ENCODE results near the gene SLC16A14. TPM values are rescaled to one million over a fixed set of nuclear protein-coding genes. Genes with fewer than 3 reads are reported as not detected.
"Not testable (repeated sequence)": the region's sequence is repeated elsewhere in the genome, so short reads cannot be mapped to it uniquely, and the experiment has no call there.

Gene SLC16A14, protein sequence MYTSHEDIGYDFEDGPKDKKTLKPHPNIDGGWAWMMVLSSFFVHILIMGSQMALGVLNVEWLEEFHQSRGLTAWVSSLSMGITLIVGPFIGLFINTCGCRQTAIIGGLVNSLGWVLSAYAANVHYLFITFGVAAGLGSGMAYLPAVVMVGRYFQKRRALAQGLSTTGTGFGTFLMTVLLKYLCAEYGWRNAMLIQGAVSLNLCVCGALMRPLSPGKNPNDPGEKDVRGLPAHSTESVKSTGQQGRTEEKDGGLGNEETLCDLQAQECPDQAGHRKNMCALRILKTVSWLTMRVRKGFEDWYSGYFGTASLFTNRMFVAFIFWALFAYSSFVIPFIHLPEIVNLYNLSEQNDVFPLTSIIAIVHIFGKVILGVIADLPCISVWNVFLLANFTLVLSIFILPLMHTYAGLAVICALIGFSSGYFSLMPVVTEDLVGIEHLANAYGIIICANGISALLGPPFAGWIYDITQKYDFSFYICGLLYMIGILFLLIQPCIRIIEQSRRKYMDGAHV
- 1 to 10 TPM; 2.1 to 5.5 (median 3.4) TPM for polyA plus RNA-seq (ENCODE audit: insufficient read length in 10 of 10)
- long read RNA-seq, donor 1, full-length matches to known transcripts, result 4 of 4 reads
- long read RNA-seq, donor 1, partial matches to known transcripts, result 0 of 4 reads
- long read RNA-seq, donor 1, other reads (novel, unspliced or antisense), result 0 of 4 reads
- long read RNA-seq, donor 2, full-length matches to known transcripts, result 2 of 2 reads
- long read RNA-seq, donor 2, partial matches to known transcripts, result 0 of 2 reads
- long read RNA-seq, donor 2, other reads (novel, unspliced or antisense), result 0 of 2 reads
- long read RNA-seq, donor 3, result 0 reads
- long read RNA-seq, donor 4, full-length matches to known transcripts, result 2 of 2 reads
- long read RNA-seq, donor 4, partial matches to known transcripts, result 0 of 2 reads
- long read RNA-seq, donor 4, other reads (novel, unspliced or antisense), result 0 of 2 reads
- long read RNA-seq, donor 5, full-length matches to known transcripts, result 1 of 1 reads
- long read RNA-seq, donor 5, partial matches to known transcripts, result 0 of 1 reads
- long read RNA-seq, donor 5, other reads (novel, unspliced or antisense), result 0 of 1 reads
- long read RNA-seq, donor 6, result 0 reads
- long read RNA-seq, donor 7, result 0 reads
- long read RNA-seq, donor 8, full-length matches to known transcripts, result 1 of 1 reads
- long read RNA-seq, donor 8, partial matches to known transcripts, result 0 of 1 reads
- long read RNA-seq, donor 8, other reads (novel, unspliced or antisense), result 0 of 1 reads
- long read RNA-seq, donor 9, result 0 reads

DNA sequence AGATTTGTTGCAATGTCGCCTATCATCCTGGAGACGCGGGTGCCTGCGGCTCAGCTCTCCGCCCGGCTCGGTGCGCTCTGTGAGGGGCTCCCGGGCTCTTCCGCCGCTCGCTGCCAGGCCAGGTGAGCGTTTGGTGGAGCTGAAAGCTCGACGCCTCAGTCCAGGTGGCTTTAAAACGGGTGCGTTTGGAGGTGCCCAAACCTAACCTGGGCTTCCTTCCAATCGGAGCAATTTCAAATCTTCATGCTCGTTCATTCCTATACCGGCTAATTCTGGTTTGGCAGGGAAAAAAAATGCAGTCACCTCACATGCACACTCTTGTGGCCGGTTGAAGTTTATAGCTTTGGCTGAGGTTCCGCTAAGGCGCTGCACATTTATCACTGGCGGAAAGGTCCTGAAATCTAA is at the start of gene SLC16A14:
SLC16A14 (minus strand) TSS at position 274 of the 405 bp plus-strand sequence. CDS start 9,572 bp downstream, outside the sequence.
- peak in 2 of 3 donors; percentile 62 to 68 for DNase-seq

DNA sequence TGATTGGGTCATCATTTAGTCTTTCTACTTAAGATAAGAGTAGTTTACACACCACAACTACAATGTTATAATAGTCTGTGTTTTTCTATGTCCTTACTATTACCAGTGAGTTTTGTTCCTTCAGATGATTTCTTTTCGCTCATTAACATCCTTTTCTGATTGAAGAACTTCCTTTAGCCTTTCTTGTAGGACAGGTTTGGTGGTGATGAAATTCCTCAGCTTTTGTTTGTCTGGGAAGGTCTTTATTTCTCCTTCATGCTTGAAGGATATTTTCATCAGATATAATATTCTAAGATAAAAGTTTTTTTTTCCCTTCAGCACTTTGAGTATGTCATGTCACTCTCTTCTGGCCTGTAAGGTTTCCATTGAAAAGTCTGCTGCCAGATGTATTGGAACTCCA is 38.0 kb upstream of the SLC16A14 start:
- no peak for DNase-seq

DNA sequence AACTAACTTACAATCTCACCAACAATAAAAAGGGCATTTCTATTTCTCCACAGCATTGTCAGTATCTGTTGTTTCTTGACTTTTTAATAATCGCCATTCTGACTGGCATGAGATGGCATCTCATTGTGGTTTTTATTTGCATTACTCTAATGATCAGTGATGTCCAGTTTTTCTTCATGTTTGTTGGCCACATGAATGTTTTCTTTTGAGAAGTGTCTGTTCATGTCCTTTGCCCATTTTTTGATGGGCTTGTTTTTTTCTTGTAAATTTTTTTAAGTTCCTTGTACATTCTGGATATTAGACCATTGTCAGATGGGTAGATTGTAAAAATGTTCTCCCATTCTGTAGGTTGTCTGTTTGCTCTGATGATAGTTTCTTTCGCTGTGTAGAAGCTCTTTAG is 33.2 kb upstream of the SLC16A14 start:
- DNase-seq, result not testable (repeated sequence)

DNA sequence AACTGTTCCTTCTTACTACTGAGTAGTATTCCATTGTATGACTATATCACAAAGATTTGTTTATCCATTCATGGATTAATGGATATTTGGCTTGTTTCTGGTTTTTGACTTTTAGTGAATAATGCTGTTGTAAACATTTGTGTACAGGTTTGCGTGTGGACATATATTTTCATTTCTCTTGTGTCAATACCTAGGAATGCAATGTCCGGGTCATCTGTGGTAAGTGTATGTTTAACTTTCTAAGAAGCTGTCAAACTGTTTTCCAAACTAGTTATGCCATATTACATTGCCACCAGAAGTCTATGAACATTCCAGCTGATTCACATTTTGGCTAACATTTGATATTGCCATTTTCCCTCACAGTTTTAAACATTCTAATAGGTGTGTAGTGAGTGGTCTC is 29.1 kb upstream of the SLC16A14 start:
- DNase-seq, result no peak

DNA sequence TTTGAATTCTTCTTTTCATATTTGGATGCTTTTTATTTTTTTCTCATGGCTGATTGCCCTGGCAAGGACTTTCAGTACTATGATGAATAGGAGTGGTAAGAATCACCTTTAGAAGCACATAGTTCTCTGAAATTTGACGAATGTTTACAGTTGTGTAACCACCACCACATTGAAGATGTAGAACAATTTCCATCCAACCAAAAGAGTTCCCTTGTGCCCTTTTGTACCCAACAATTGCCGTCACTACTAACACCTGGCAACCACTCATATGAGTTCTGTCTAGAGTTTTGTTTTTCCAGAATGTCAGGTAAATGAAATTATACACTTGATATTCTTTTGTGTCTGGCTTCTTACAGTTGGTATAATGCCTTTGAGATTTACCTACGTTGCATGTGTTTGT is 28.7 kb upstream of the SLC16A14 start:
- DNase-seq, result no peak

DNA sequence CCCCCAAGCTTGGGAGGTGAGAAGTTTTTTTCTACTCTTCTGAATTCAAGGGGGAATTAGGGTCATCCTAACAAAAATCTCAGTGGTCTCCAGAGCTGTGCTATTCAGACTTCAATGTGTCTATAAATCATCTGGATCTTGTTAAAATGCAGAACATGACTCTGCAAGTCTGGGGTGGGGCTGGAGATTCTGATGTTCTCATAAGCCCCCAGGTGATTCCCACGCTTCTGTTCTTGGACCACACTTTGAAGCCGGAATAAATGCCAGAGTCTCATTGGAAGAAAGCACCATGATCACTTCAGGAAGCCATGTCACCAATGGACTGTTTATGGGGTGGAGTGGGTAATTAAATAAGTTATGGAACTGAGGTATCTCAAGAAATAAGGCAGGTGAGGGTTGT is 22.2 kb upstream of the SLC16A14 start:
- no peak for DNase-seq

DNA sequence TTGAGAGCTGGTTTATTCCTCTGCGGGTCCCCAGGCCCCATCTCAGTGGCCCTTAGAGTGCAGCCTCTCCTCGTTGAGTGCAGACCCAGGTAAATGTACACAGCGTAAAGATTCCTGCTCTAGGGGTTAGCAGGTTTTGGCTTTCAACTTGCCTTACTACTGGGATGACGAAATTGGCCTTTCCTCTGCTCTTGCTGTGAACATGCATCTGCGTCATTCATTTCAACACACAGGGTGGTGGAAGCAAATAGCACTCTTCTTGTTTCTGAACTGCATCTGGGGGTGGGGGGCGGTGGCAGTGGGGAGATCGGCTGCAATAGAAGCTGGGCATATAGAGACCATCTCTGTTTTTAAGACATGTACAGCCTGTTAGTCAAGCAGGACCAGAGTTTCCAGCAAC is 16.5 kb upstream of the SLC16A14 start:
- DNase-seq, result no peak

DNA sequence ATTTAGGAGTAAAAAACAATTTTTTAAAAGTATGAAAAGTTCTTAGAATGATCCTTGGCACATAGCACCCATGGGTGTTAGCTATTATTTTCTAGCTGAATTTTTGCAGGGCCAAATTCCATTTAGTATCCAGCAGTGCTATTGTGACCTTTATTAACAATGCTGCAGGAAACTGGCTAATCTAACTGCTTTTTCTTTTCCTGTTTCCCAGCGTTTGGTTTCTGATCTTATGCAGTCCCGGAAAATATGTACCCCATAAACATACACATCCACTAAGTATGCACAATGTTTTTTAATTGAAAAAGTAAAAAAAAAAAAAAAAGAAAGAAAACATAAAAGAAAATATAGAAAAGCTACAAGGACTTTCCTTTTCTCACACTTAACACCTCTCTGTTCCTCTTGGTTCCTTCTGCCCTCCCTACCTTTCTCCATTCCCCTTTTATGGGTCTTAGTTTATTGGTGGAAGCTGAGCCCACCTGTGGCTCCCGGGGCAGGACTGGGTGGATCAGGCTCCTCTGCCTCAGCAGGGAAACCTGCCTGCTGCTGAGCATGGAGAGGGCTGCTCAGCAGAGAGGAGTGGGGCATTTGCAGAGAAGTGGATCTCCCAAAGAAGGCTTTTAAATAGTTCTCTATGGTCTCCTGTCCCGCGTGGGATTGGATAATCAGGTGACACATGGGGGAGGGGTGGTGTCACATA is 9.3 kb upstream of the SLC16A14 start:
- DNase-seq, result no peak

DNA sequence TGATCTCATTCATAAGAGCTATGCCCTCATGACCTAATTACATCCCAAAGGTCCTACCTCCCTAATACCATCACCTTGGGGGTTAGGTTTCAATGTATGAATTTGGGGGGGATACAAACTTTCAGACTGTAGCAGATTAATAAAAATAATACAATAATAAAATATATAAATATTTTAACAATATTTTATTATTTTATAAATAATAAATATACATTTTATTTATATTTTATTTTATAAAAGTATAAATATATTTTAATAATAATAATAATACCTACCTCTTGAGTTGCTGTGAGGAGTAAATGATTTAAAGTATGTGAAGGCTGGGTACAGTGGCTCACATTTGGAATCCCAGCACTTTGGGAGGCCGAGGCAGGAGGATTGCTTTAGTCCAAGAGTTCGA is 8.1 kb upstream of the SLC16A14 start:
- no peak for DNase-seq

DNA sequence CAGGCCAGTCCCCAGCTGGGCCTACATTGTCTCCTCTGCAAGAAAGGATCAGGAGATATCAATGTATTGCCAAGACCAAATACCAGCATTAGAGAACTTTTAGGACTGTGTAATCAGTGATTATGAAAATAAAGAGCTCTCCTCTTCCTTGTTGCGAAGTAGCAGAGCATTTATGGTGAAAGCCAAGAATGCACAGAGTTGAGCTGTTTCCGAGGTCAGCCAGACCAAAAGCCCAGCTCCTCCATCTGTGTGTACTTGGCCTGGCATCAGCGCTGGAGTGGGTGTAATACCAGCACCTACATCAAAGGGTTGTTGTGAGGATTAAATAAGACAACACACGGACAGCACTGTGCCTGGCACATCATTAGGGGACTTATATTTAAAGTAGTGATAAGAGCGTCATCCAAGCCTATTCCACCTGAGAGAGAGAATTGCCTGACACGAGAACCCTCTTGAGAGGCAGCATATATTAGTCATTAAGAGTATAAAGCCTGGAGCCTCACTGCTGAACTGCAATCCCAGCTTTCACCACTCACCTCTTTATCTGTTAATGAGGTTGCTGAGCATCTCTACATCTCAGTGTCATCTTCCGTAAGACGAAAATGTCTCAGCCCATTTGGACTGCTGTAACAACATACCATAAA is 7.4 kb upstream of the SLC16A14 start:
- no peak for DNase-seq

DNA sequence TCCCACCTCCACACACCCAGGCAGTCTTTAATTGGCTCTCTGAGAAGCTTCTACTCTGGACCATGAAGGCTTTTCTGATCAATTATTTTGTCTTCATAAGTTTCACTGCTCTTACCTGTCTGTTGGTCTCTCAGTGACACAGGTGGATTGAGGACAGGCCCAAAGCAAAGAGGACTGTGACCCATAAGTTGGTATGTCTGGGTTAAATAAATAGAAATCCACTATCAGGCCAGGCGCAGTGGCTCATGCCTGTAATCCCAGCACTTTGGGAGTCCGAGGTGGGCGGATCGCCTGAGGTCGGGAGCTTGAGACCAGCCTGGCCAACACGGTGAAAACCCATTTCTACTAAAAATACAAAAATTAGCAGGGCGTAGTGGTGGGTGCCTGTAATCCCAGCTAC is 2.7 kb upstream of the SLC16A14 start:
- no peak for DNase-seq

DNA sequence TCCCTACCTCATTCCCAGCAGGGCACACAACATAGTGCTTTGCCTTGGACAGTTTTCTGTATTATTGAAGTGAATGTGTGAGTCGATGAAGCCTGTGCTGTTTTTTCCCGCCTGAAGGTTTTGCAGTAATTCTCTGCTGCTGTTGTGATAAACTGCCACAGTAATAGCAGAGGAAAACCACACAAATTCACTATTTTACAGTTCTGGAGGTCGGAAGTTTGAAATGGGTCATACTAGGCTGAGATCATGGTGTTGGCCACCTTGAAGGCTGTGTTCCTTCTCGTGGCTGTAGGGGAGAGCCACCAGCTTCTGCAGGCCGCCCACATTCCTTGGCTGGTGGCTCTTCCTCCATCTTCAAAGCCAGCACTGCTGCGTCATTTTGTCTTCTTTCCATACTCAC is 678 bp upstream of the SLC16A14 start:
- DNase-seq, result no peak

DNA sequence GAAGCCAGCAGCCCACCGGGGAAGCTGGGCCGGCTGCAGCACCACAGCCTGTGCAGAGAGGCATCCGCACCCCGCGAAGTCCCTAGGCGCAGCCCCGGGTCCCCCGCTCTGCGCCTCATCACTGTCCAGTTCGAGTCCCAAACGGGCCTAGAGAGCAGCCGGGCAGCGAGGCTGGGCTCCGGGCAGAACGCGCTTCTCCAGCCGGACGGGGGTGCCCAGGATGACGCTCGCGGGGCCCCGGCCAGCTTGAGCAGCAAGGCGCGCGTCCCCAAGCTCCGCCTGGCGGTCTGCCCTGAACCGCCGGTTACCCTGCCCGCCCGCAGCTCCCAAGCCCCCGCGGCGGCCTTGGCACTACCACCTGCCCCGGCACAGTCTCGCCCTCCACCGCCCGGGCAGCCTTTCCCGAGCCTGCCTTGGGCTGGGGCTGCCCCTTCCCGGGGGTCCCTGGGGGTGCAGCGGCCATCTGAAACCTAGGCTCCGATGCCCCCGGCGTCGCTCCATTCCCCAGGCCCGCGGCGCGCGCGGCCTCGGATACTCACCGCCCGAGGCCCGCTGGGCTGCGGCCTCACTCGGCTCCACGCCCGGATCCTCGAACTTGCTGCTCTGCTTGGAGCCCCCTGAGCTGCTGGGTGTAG is 591 bp downstream of the SLC16A14 start:
- peak; percentile 21 to 86 (median 45) for DNase-seq

DNA sequence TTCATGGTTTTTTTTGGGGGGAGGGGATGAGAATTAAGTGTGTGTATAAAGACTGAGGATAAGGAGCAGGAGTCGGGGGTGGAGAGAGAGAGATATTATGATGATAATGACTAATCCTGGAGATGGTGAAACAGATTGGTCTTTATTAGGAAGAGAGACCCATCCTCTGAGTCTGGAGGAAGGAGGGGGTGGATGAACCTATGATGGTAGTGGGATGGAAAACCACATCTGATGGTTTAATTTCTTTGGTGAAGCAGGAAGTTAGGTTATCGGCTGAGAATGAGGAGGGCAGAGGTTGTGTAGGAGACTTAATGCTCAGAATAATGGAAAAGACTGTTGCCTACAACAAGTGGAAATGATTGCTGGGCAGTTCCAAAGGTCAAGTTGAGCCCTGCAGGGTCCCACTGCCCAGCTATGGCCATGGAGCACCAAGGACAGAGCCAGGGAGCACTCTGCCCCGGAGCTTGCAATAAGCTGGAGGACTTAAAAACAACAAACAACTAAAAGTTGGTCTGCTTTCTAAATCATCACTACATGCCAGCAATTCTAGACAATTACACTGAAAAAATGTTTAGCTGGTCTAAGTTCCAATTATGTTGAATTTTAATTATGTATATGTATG is 7.9 kb downstream of the SLC16A14 start:
- DNase-seq, result no peak

DNA sequence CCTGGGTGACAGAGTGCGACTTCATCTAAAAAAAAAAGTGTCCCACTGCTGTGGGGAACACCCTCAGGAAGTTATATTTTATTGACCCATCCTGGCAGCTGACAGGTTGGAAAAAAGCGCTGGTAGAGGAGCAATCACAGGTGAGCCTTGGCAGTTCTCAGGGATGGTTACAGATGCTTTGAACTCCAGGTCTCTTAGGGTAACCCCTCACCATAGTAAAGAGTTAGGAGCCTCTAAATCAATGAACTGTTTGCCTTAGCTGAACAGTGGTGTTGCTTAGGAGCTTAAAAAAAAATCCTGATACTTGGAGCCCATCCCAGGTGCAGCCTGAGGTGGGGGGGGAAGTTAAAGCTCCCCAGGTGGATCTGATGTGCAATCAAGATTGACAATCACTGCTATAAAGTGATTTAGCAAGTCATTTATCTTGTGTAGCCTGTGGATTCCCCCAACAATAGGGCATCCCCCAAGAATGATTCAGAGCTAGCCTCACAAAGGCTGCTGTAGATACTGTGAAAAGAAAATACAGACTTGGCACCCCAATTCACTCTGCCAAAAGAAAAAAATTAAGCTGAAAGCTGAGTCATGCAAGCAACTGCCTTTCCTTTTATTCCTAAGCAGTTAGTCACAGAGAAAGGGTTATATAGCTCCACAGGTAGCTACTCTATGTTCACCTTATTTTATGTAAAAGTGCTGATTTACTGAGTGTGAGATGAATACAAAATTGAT is 14.8 kb downstream of the SLC16A14 start:
- peak in 1 of 3 donors; percentile 12 for DNase-seq

DNA sequence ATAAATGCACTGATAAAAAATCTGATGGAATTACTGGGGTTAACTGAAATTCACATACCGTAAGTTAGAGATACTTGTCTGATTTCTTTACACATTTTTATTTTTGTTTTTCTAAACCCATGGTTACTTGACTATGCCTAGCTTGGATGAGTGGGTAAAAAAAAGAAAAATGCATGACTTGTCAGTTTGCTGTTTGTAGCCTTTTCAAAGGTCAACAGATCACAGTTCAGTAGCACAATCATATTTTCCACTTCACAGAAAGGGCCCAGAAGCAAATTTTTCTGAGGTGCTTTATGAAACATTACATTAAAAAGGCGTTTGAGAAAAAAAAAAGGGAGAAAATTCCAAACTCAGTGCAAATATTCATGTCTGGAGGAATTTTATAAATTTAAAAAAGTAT is 16.4 kb downstream of the SLC16A14 start:
- DNase-seq, result no peak

DNA sequence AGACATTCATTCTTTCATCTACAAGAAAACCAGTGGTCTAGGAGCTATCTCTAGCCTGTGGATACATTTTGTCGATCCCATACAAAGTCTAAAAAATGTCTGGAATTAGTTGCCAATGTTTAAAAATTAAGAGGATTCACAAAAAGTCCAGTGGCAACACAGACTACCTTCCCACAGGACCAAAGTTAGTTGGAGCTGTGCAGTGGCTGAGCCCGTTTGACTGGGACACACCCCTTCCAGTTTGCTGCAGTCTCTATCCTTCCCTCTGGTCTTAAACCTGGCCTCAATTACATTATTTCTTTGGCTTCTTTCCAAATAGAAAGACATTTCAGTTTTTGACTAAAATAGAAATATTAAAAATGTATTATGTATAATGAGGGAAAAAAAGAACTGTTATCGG is 18.6 kb downstream of the SLC16A14 start:
- peak in 1 of 3 donors; percentile 7 for DNase-seq

DNA sequence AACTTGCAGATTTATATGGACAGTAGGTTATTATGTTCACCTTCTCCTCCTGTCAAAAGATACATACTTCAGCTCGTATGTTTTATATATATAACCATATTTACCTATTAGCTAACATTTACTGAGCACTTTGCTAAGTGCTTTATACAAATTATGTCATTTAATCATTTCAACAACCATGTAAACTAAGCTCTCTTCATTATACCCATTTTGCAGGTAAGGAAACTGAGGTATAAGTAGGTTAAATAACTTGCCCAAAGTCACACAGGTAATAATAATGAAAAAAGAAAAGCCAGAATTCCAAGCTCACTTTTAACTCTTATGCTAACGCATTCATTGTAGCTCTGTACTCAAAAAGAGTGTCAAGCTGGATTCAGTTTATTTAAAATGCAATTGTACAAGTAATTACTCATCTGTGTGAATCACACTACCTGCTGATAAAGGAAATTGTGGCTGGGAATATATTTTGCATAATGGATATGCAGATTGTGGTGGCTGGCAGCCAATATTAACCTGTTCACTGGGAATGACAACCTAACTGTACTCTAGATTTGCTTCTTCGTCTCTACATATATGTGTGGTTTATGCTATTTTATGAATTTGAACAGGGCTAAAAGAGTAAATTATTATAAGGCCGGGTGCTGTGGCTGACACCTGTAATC is 20.6 kb downstream of the SLC16A14 start:
- DNase-seq, result no peak

DNA sequence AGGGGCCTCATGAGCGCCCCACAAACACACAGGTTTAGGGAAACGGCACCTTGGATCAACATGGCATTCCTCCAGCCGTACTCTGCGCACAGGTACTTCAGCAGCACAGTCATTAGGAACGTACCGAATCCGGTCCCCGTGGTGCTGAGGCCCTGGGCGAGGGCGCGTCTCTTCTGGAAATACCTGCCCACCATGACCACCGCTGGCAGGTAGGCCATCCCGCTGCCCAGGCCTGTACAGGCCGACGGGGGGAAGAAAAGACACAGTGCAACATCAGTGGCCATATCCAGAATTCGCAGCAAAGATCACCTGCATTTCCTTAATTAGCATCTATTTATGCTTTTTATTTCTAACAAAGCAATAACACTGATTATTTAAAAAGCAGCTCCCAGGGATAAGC is 22.2 kb downstream of the SLC16A14 start:
- no peak for DNase-seq
